Measurements from ENCODE around the gene ARAP2. TPM values are rescaled to one million over a fixed set of nuclear protein-coding genes. Genes with fewer than 3 reads are reported as not detected.

The ARAP2 gene
- total RNA-seq, 4 donors from 2014 or later, result 12.4 to 65.6 (median 27.5) TPM

- WGBS, 2 donors, result 62 to 72% methylated on average over 6 of the region's 6 CpGs
- Histone ChIP-seq H3K36me3 (no peaks in the 10 kb centered on the region), H3K4me3 (no peak overlapping the region), H3K4me1 (no peaks in the 10 kb centered on the region), H3K27me3 (no peaks in the 10 kb centered on the region), H3K9me3 (no peaks in the 10 kb centered on the region), H3K27ac (no peak overlapping the region)
- no peak for DNase-seq (ENCODE audit: low spot score in 2 of 2)
- no peak for TF ChIP-seq CTCF (IDR thresholded peaks at IDR 0.05)
- TF ChIP-seq POLR2A (IDR thresholded peaks at IDR 0.05), result no peak
- TF ChIP-seq EP300 (IDR thresholded peaks at IDR 0.05), result no peak
Measured at GRCh38 chr4:36026348-36026880, 217.9 kb downstream of the ARAP2 start.

- H3K27ac ChIP-seq, result no peak overlapping the region
- no peak overlapping the region for H3K4me3 ChIP-seq
- H3K36me3 ChIP-seq, result no peaks in the 10 kb centered on the region
- TF ChIP-seq CTCF (IDR thresholded peaks at IDR 0.05), result no peak
- no peak for TF ChIP-seq POLR2A (IDR thresholded peaks at IDR 0.05)
- no peak for TF ChIP-seq EP300 (IDR thresholded peaks at IDR 0.05)
- no peak for DNase-seq (ENCODE audit: low spot score in 2 of 2)
- 62 to 72% methylated on average over 6 of the region's 6 CpGs for WGBS, 2 donors
- no peaks in the 10 kb centered on the region for H3K9me3 ChIP-seq
- H3K27me3 ChIP-seq, result no peaks in the 10 kb centered on the region
- H3K4me1 ChIP-seq, result no peaks in the 10 kb centered on the region
Measured at GRCh38 chr4:36024901-36025660, 219.2 kb downstream of the ARAP2 start.

- H3K27me3 ChIP-seq, result no peaks in the 10 kb centered on the region
- TF ChIP-seq POLR2A (IDR thresholded peaks at IDR 0.05) (no peak), EP300 (IDR thresholded peaks at IDR 0.05) (no peak), CTCF (IDR thresholded peaks at IDR 0.05) (no peak)
- WGBS, 2 donors, result 89 to 90% methylated on average over 3 of the region's 3 CpGs
- DNase-seq (ENCODE audit: low spot score in 2 of 2), result no peak
- H3K4me1 ChIP-seq, result no peaks in the 10 kb centered on the region
- H3K9me3 ChIP-seq, result no peaks in the 10 kb centered on the region
- no peak overlapping the region for H3K27ac ChIP-seq
- H3K36me3 ChIP-seq, result no peaks in the 10 kb centered on the region
- no peak overlapping the region for H3K4me3 ChIP-seq
Measured at GRCh38 chr4:36020351-36020750, 224.0 kb downstream of the ARAP2 start.

Other genes with a start within 250 kb of the ARAP2 start
- under 1 TPM in 3 of 4 donors, not detected in 1; 0.20 to 0.60 (median 0.42) TPM for gene DTHD1, start 37.1 kb upstream of the ARAP2 start, total RNA-seq

All from tibial nerve (tissue), 4 donors.